Right lobe of liver (tissue), 4 donors: ENCODE results near the gene PRKACG.

Experiments
- CTCF ChIP-seq, 4 donors: fragments of 200-600 bp in 3 of 4; fragments of 450-650 bp in 1 of 4; IDR thresholded peaks; one replicate each; pipeline versions ENCODE4 v1.5.1 to v1.8.0; 2016 to 2022; ENCODE audit warnings: antibody characterized with exemption in 4 of 4, mild to moderate bottlenecking in 2 of 4
- POLR2A ChIP-seq: fragments of 450-650 bp; IDR thresholded peaks from one replicate; pipeline ENCODE4 v1.6.1; 2017; ENCODE audit warnings: antibody characterized with exemption, mild to moderate bottlenecking
- donor health status: DM: no; HTN: no; CAD: no.
- donor health status: DM: no; HTN: no; CAD: no.
- donor health status: DM: no; HTN: yes; CAD: no.

GRCh38 chr9:68967800-68968199 is 46.1 kb downstream of the PRKACG start:
- no peak for TF ChIP-seq CTCF (IDR thresholded peaks at IDR 0.05)
- no peak for TF ChIP-seq POLR2A
